HepG2 (cell line): ENCODE results near the gene GARS1. TPM values are rescaled to one million over a fixed set of nuclear protein-coding genes. Genes with fewer than 3 reads are reported as not detected.
A peak's percentile ranks its signal among the peaks of the same experiment; 100 is the strongest.

Experiments
- ATF5 ChIP-seq: sonication (generic); formaldehyde crosslinking; IDR thresholded peaks from 2 replicates; pipeline ENCODE4 v1.4.0; 2020; ENCODE audit warnings: mild to moderate bottlenecking, low read depth, missing genetic modification reagents
- BCLAF1 ChIP-seq: fragments of 450-650 bp; IDR thresholded peaks from 2 replicates; pipeline ENCODE4 v1.6.1; 2017; ENCODE audit warnings: mild to moderate bottlenecking
- BORCS8-MEF2B ChIP-seq: sonication (generic); formaldehyde crosslinking; IDR thresholded peaks from 2 replicates; pipeline ENCODE4 v1.8.0; 2022; ENCODE audit warnings: mild to moderate bottlenecking, missing genetic modification reagents
- FOXA1 ChIP-seq, 2 experiments: fragments of 450-650 bp in 1 of 2; sonication (generic) in 1 of 2; formaldehyde crosslinking in 1 of 2; IDR thresholded peaks; 2 replicates each; pipeline versions ENCODE4 v1.4.0 to v1.6.1; 2016 to 2020; ENCODE audit warnings: missing genetic modification reagents in 1 of 2
- KMT2B ChIP-seq: IDR thresholded peaks from 2 replicates; pipeline ENCODE4 v1.6.1; 2016; ENCODE audit warnings: missing genetic modification reagents, missing compliant biosample characterization
- NFE2L2 ChIP-seq: fragments of 150-350 bp; IDR thresholded peaks from 2 replicates; pipeline ENCODE4 v1.6.1; 2014; ENCODE audit warnings: low read length
- REL ChIP-seq: sonication (generic); formaldehyde crosslinking; conservative IDR thresholded peaks from 2 replicates; pipeline ENCODE4 v1.8.0; 2022; ENCODE audit warnings: mild to moderate bottlenecking, missing genetic modification reagents, moderate library complexity
- RFXANK ChIP-seq: IDR thresholded peaks from 2 replicates; pipeline ENCODE4 v1.6.1; 2016
- SP140L ChIP-seq: sonication (generic); formaldehyde crosslinking; IDR thresholded peaks from 2 replicates; pipeline ENCODE4 v1.4.0; 2020; ENCODE audit warnings: missing genetic modification reagents, borderline replicate concordance
- XBP1 ChIP-seq: sonication (generic); formaldehyde crosslinking; IDR thresholded peaks from 2 replicates; pipeline ENCODE4 v1.5.0; 2020; ENCODE audit warnings: missing genetic modification reagents
- ZFP36L2 ChIP-seq: sonication (generic); formaldehyde crosslinking; IDR thresholded peaks from 2 replicates; pipeline ENCODE4 v1.4.0; 2020; ENCODE audit warnings: missing genetic modification reagents
- ZFX ChIP-seq: sonication (generic); formaldehyde crosslinking; IDR thresholded peaks from 2 replicates; pipeline ENCODE4 v1.4.0; 2020; ENCODE audit warnings: mild to moderate bottlenecking, low read depth, missing genetic modification reagents, moderate library complexity
- ZFYVE20 ChIP-seq: sonication (generic); formaldehyde crosslinking; IDR thresholded peaks from 2 replicates; pipeline ENCODE4 v1.8.0; 2023; ENCODE audit warnings: low read depth, mild to moderate bottlenecking, moderate library complexity, missing genetic modification reagents, borderline replicate concordance
- ZMYM4 ChIP-seq: sonication (generic); formaldehyde crosslinking; IDR thresholded peaks from 2 replicates; pipeline ENCODE4 v1.8.1; 2023; ENCODE audit warnings: mild to moderate bottlenecking, missing genetic modification reagents
- ZNF30 ChIP-seq: sonication (generic); formaldehyde crosslinking; IDR thresholded peaks from 2 replicates; pipeline ENCODE4 v1.5.0; 2020; ENCODE audit warnings: mild to moderate bottlenecking, missing genetic modification reagents
- ZNF33A ChIP-seq: sonication (generic); formaldehyde crosslinking; IDR thresholded peaks from 2 replicates; pipeline ENCODE4 v1.5.1; 2020; ENCODE audit warnings: missing genetic modification reagents, mild to moderate bottlenecking, moderate library complexity, borderline replicate concordance
- ZNF430 ChIP-seq: sonication (generic); formaldehyde crosslinking; IDR thresholded peaks from 2 replicates; pipeline ENCODE4 v1.9.0; 2021; ENCODE audit warnings: mild to moderate bottlenecking, missing genetic modification reagents
- ZNF460 ChIP-seq: sonication (generic); formaldehyde crosslinking; IDR thresholded peaks from 2 replicates; pipeline ENCODE4 v1.5.1; 2020; ENCODE audit warnings: missing genetic modification reagents, mild to moderate bottlenecking, borderline replicate concordance
- ZNF496 ChIP-seq: sonication (generic); formaldehyde crosslinking; IDR thresholded peaks from 2 replicates; pipeline ENCODE4 v1.8.1; 2023; ENCODE audit warnings: mild to moderate bottlenecking, moderate library complexity, missing genetic modification reagents; ENCODE audit not compliant: insufficient replicate concordance
- ZNF512 ChIP-seq: sonication (generic); formaldehyde crosslinking; IDR thresholded peaks from 2 replicates; pipeline ENCODE4 v1.4.0; 2020; ENCODE audit warnings: mild to moderate bottlenecking, missing genetic modification reagents
- ZNF546 ChIP-seq: sonication (generic); formaldehyde crosslinking; conservative IDR thresholded peaks from 2 replicates; pipeline ENCODE4 v1.8.1; 2023; ENCODE audit warnings: mild to moderate bottlenecking, missing genetic modification reagents
- ZNF577 ChIP-seq: sonication (generic); formaldehyde crosslinking; IDR thresholded peaks from 2 replicates; pipeline ENCODE4 v1.4.0; 2020; ENCODE audit warnings: mild to moderate bottlenecking, low read depth, missing genetic modification reagents, borderline replicate concordance
- ZNF616 ChIP-seq: sonication (generic); formaldehyde crosslinking; IDR thresholded peaks from 2 replicates; pipeline ENCODE4 v1.5.0; 2020; ENCODE audit warnings: low read depth, mild to moderate bottlenecking, missing genetic modification reagents
- ZNF777 ChIP-seq: sonication (generic); formaldehyde crosslinking; IDR thresholded peaks from 2 replicates; pipeline ENCODE4 v1.4.0; 2020; ENCODE audit warnings: missing genetic modification reagents
- ZNF782 ChIP-seq: sonication (generic); formaldehyde crosslinking; IDR thresholded peaks from 2 replicates; pipeline ENCODE4 v1.4.0; 2020; ENCODE audit warnings: missing genetic modification reagents, mild to moderate bottlenecking, borderline replicate concordance
- ZNF816 ChIP-seq: sonication (generic); formaldehyde crosslinking; IDR thresholded peaks from 2 replicates; pipeline ENCODE4 v1.8.0; 2022; ENCODE audit warnings: missing genetic modification reagents, mild to moderate bottlenecking, borderline replicate concordance
- polyA plus RNA-seq, 8 experiments: library from polyadenylated mRNA; depleted of rRNA in 3 of 8; stranded (reverse) in 7 of 8; unstranded in 1 of 8; fragments of >200 nt; fragmentation: Illumina TruSeq in 4 of 8; extraction: Trizol in 4 of 8; gene quantifications; 2 replicates each; pipeline versions ENCODE4 v1.2.1 to v1.2.3, GENCODE V29; 2011 to 2016; ENCODE audit warnings: low read depth in 4 of 8, missing spikeins in 1 of 8, mixed read lengths in 1 of 8; ENCODE audit not compliant: insufficient read depth in 1 of 8
- total RNA-seq, 5 experiments: library from RNA; depleted of rRNA; stranded (reverse); fragments of >200 nt; fragmentation: Illumina TruSeq; extraction: Trizol; gene quantifications; 2 replicates each; pipeline ENCODE4 v1.2.3, GENCODE V29; 2016; ENCODE audit warnings: low read depth in 1 of 5

GARS1 gene
- total and polyA plus RNA-seq, 2 of the 13 experiments (the other 11 are each of a cell fraction or from before 2014, with no cell fraction given) = 140 to 460 TPM

DNA sequence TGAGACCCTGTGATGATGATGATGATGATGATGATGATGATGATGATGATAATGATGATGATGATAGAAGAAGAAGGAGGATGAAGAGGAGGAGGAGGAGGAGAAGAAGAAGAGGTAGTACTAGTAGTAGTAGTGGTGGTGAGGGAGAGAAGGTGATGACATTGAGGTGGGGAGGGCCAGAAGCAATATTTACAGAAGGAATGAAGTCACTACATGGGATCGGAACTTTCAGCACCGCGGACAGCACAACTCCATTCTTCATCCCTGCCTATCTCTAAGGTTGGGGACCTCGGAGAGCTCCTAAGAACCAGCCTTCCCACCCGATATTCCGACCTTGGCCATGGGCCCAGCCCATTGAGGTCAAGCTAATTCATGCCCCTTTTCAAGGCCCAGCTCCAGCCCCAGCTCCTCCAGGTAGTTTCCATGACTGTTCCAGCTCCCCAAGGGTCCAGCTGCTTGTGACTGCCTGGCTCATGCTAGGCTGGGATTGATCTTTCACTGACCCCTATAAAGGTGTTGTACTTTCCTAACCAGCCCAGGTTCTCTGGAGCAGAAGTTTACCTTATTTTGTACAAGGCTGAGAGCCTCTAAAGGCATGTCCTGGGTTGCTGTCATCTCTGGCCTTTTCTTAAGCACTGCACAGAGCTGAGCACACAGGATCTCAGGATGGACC lies 77.3 kb downstream of the GARS1 start (continued):
- TF ChIP-seq SP140L (CRISPR knock-in tag) (peak; percentile 96; the same call in 1 of the 2 replicates), ZNF496 (CRISPR knock-in tag) (no peak), BORCS8-MEF2B (CRISPR knock-in tag) (peak; percentile 82), ZNF512 (CRISPR knock-in tag) (no peak), ZNF577 (CRISPR knock-in tag) (no peak), ZNF33A (CRISPR knock-in tag) (no peak), XBP1 (peak; percentile 81; the same call in 1 of the 2 replicates), ZNF816 (CRISPR knock-in tag) (peak; percentile 73; the same call in 1 of the 2 replicates), ZNF546 (CRISPR knock-in tag) (peak; percentile 50; the same call in 1 of the 2 replicates), RFXANK (peak; percentile 87; the same call in 1 of the 2 replicates), KMT2B (CRISPR knock-in tag) (peak; percentile 76; the same call in 1 of the 2 replicates), ZNF616 (CRISPR knock-in tag) (0 out of 2 replicates have a peak, but pooled peaks have one; percentile 61), ZNF430 (CRISPR knock-in tag) (peak; percentile 96), ZNF460 (CRISPR knock-in tag) (no peak), ZFP36L2 (CRISPR knock-in tag) (peak; percentile 97), BCLAF1 (no peak), ZNF30 (no peak), REL (CRISPR knock-in tag) (no peak), ZFX (CRISPR knock-in tag) (no peak), ZFYVE20 (CRISPR knock-in tag) (peak; percentile 81; the same call in 1 of the 2 replicates), NFE2L2 (no peak), ZMYM4 (0 out of 2 replicates have a peak, but pooled peaks have one; percentile 35), ZNF782 (CRISPR knock-in tag) (0 out of 2 replicates have a peak, but pooled peaks have one; percentile 39), ZNF777 (CRISPR knock-in tag) (0 out of 2 replicates have a peak, but pooled peaks have one; percentile 24), ATF5 (peak; percentile 88; the same call in 1 of the 2 replicates), FOXA1 (IDR thresholded peaks at IDR 0.05) (no peak), FOXA1 (CRISPR knock-in tag; IDR thresholded peaks at IDR 0.05) (0 out of 2 replicates have a peak, but pooled peaks have one; percentile 23)
